ENCODE data around the gene SEL1L2.
"Not testable (repeated sequence)": the region's sequence is repeated elsewhere in the genome, so short reads cannot be mapped to it uniquely, and the experiment has no call there.

Gene SEL1L2

GRCh38 chr20:13990465-13990864 is at the start of gene SEL1L2:
Gene SEL1L2 (minus strand): TSS chr20:13990614. CDS start chr20:13990534, 80 bp downstream.
- DNase-seq (ENCODE audit: low spot score) = peak; percentile 79

DNA sequence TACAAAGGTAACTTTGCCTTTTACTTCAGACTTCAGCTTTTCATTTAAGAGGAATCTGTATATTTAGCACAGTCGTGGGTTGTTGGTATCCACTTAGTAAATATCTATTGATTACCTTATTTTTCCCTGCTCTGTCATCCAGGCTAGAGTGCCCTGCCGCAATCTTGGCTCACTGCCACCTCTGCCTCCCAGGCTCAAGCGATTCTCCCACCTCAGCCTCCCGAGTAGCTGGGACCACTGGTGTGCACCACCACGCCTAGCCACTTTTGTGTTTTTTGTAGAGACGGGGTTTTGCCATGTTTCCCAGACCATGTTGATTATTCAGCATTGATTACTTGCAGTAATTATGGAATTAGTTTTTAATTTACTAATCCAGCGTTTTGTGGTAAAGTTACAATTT is 46.2 kb upstream of the SEL1L2 start:
- no peak for DNase-seq (ENCODE audit: low spot score)

GRCh38 chr20:14033310-14033709 is 42.9 kb upstream of the SEL1L2 start:
- DNase-seq (ENCODE audit: low spot score) = no peak

- DNase-seq (ENCODE audit: low spot score) = no peak
These were observed 40.6 kb upstream of the SEL1L2 start for GRCh38 chr20:14030991-14031390.

- no peak for DNase-seq (ENCODE audit: low spot score)
These were observed 22.3 kb upstream of the SEL1L2 start for GRCh38 chr20:14012671-14013070.

DNA sequence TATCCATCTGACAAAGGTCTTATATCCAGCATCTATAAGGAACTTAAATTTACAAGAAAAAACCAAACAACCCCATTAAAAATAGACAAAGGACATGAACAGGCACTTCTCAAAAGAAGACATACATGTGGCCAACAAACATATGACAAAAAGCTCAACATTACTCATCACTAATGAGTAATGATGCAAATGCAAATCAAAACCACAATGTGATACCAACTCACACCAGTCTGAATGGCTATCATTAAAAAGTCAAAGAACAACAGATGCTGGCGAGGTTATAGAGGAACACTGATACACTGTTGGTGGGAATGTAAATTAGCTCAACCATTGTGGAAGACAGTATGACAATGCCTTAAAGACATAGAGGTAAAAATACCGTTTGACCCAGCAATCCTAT is 18.8 kb upstream of the SEL1L2 start:
- no peak for DNase-seq (ENCODE audit: low spot score)

DNA sequence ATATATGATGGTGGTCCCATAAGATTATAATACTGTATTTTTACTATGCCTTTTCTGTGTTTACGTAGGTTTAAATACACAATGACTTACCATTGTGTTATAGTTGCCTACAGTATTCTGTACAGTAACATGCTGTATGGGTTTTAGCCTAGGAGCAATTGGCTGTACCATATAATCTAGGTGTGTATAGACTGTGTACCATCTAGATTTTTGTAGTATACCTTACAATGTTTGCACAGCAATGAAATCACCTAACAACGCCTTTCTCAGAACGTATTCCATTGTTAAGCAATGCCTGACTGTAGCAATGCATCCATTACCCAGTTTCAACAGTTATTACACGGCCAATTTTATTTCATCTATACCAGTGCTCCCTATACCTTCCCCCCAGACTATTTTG is 15.6 kb upstream of the SEL1L2 start:
- no peak for DNase-seq (ENCODE audit: low spot score)

DNA sequence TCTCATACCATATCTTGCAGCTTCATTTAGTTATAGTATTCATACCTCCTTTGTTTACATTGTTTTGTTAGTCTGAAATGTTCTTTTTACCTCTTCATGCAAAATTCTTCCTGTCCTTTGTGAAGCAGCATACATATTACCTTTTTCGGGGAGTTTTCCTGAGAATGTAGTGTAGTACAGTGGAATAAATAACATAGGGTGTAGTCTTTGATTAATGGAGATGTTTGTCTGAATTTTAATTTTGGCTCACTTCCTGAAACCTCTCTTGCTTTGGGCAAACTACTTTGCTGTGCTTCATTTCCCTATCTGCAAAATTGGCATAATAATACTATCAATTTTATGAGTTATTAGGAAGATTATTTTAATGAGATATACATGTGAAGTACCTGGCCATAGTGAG is 10.5 kb upstream of the SEL1L2 start:
- no peak for DNase-seq (ENCODE audit: low spot score)

- no peak for DNase-seq (ENCODE audit: low spot score)
These were observed 5.9 kb upstream of the SEL1L2 start for GRCh38 chr20:13996265-13996664.

GRCh38 chr20:13995841-13996240 is 5.4 kb upstream of the SEL1L2 start:
- DNase-seq (ENCODE audit: low spot score) = peak; percentile 66

- DNase-seq (ENCODE audit: low spot score) = peak; percentile 97
These were observed 4.8 kb upstream of the SEL1L2 start, which contains the start of gene MACROD2 for GRCh38 chr20:13995086-13995665. Gene MACROD2 (plus strand): TSS chr20:13995516.

DNA sequence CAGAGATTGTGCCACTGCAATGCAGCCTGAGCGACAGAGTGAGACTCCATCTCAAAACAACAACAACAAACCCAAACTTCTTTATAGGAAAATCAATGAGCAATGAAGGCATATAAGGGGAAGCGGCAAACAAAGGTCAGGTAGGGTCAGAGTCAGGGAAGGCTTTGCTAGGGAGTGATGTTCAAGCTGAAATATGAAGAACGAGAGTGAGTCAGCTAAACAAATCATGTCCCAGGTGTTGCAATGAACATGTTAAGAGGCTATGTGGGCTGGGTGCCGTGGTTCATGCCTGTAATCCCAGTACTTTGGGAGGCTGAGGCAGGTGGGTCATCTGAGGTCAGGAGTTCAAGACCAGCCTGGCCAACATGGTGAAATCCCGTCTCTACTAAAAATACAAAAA is 1.5 kb upstream of the SEL1L2 start:
- not testable (repeated sequence) for DNase-seq (ENCODE audit: low spot score)

DNA sequence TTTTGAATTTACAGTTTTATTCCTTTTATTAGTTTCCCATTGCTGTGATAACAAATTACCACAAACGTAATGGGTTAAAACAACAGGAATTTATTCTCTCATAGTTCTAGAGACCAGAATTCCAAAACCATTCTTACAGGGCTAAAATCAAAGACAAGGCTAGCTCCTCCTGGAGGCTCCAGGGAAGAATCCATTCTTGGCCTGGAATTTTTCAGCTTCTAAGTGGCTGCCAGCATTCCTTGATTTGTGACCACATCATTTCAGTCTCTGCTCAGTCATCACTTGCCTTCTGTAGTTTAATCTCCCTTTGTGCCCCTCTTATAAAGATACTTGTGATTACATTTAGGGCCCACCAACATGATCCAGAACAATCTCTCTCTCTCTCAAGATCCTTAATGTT is 897 bp upstream of the SEL1L2 start:
- DNase-seq (ENCODE audit: low spot score) = no peak

DNA sequence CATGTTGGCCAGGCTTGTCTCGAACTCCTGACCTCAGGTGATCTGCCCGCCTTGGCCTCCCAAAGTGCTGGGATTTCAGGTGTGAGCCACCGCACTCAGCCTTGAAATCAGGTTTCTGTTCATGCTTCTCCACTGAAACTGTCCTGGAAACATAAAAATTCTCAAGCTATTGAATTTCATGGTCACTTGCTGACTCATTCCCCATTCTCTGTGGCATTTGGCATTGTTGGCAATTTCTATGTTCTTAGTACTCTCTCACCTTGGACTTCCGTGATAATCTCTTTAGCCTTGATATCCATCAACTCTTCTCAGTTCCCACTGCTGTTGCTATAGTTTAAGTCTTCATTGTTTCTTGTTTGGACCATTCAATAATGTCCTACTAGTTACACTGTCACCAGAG is 6.2 kb downstream of the SEL1L2 start:
- DNase-seq (ENCODE audit: low spot score) = no peak

GRCh38 chr20:13960525-13960924 is 29.9 kb downstream of the SEL1L2 start:
- no peak for DNase-seq (ENCODE audit: low spot score)

DNA sequence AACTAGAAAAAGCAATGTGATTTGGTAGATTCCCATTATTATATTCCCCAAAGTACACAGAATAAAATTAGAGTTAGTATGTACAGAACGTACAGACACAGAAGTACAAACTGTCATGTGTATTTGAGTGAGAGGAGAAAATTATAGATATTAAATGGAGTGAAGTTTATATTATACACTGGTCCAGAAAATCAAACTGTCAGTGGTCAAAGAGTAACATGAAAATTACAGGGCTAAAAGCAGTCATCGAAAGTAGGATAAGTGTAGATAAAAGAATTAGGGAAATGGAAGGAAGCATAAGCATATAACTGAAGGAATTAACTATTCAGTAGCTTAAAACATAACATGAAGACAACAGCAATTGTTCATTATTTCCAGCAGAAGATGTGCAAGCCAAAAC is 30.3 kb downstream of the SEL1L2 start:
- DNase-seq (ENCODE audit: low spot score) = no peak

DNA sequence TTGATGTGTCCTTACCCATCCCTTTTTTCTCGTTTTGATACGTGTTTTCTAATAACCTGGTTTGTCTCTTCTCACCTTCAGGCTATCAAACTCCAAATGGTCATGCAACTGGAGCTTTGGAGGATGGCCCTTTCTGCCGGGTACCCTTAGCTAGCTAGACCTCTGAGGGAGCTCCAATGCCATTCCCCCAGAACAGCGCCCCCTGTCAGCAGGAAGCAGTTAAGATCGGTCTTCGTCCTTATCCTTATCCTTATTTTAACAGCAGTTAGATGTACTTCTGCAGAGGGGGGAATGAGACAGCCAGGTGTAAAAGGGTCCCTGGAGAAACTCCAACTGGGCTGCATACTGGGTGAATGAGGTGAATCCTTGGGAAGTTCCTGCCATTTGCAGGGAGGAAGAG is 37.2 kb downstream of the SEL1L2 start:
- peak; percentile 12 for DNase-seq (ENCODE audit: low spot score)

GRCh38 chr20:13947719-13948118 is 42.7 kb downstream of the SEL1L2 start:
- no peak for DNase-seq (ENCODE audit: low spot score)

DNA sequence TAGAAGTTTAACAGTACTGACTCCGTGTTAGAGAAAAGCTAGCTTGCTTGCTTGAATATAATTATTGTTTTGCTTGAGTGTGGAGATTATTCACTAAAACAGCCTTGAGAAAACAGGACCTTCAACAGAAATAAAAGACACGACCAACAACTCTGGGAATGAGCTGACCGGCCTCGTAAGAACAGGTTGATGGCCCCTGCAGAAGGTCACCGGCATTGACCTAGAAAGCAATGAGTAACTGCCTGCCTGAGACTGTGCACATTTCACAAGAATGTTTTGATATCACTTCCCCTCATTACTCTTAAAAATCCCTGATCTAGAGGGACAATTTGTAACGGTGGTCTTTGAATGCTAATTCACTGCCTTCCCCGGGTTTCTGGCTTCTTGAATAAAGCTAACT is 49.4 kb downstream of the SEL1L2 start:
- DNase-seq (ENCODE audit: low spot score) = no peak

GRCh38 chr20:13936781-13937576 is 53.4 kb downstream of the SEL1L2 start:
- no peak for DNase-seq (ENCODE audit: low spot score)

DNA sequence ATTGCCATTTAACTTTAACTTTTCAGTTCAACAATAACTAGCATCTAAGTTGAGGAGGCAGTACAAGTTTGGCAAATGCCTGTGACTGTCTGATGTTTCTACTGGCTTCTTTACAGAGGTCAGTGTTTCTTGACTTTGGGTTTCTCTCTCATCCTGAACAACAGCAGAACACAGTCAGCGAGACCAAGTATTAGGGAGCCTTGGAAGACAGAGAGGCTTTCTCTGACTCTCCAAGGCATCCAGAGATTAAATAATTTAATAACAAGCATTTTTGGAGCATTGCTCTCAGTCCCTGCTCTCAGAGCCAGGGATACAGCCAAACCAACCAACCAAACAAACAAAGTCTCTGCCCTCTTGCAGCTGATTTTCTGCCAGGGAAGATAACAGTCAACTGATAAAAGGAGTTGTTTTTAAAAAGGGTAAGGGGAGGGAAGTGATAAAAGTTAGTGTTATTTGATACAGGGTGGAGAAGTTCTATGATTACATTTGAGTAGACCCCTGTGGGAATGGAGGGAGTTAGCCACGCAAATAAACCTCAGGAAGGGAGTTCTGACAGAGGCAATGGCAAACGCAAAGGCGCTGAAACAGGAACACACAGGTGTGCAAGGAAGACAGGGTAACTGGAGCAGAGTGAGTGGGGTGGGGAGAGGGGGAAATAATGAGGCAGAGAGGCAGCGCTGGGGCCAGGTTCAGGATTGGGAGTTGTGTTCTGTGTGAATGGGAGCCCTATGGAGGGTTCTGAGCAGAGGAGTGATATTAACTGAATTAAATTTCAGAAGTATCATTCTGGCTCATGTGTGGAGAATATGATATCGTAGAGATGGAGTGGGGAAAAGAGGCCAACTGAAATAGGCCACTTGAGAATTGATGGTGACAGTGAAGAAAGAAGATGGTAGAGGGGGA is 55.2 kb downstream of the SEL1L2 start:
- no peak for DNase-seq (ENCODE audit: low spot score)

- no peak for DNase-seq (ENCODE audit: low spot score)
These were observed 60.1 kb downstream of the SEL1L2 start for GRCh38 chr20:13930281-13930680.

GRCh38 chr20:13929836-13930235 is 60.6 kb downstream of the SEL1L2 start:
- no peak for DNase-seq (ENCODE audit: low spot score)

Data from iPS-NIHi11 (cell line).